ENCODE results near the gene STK32B. TPM values are rescaled to one million over a fixed set of nuclear protein-coding genes. Genes with fewer than 3 reads are reported as not detected.

Gene STK32B
- total and polyA plus RNA-seq, 9 of the 15 experiments (the other 6 are each of a cell fraction or from before 2014, with no cell fraction given) = 0.03 to 0.20 (median 0.07) TPM; not detected in 2

GRCh38 chr4:5424901-5425300 lies 373.6 kb downstream of the STK32B start:
- Histone ChIP-seq H3K4me3 (no peak overlapping the region), H3K9me1 (ENCODE audit: control insufficient read depth, insufficient read depth, low read length) (no peaks in the 10 kb centered on the region), H2AFZ (ENCODE audit: low read depth, low read length) (no peak overlapping the region), H3K27me3 (ENCODE audit: control insufficient read depth in 2 of 2, insufficient read depth in 2 of 2, low read length in 2 of 2) (no peaks in the 10 kb centered on the region), H3K4me2 (ENCODE audit: insufficient read depth, low read length) (no peak overlapping the region), H3K27ac (ENCODE audit: extremely low read depth, low read depth, low read length) (no peak overlapping the region), H3K36me3 (ENCODE audit: control insufficient read depth, insufficient read depth, low read length) (no peaks in the 10 kb centered on the region), H3K79me2 (ENCODE audit: control insufficient read depth, insufficient read depth, low read length) (no peaks in the 10 kb centered on the region), H4K20me1 (replicated peaks; ENCODE audit: control insufficient read depth, insufficient read depth, low read length) (no peaks in the 10 kb centered on the region), H3K4me1 (replicated peaks in 1 of 2; ENCODE audit: control insufficient read depth in 2 of 2, insufficient read depth in 2 of 2, low read length in 2 of 2) (no peaks in the 10 kb centered on the region), H3K9me3 (replicated peaks; ENCODE audit: control insufficient read depth, insufficient read depth, low read depth, low read length) (no peaks in the 10 kb centered on the region), H3K9ac (ENCODE audit: insufficient read depth in 1 of 2, low read depth in 2 of 2, low read length in 2 of 2) (no peak overlapping the region)
- intact Hi-C loops (cut with micrococcal nuclease) = no loop called here
- no peak for FAIRE-seq
- TF ChIP-seq TEAD2 (tag; IDR thresholded peaks at IDR 0.05) (no peak), SOX6 (IDR thresholded peaks at IDR 0.05) (no peak), ZNF444 (CRISPR knock-in tag; IDR thresholded peaks at IDR 0.05) (no peak), DMBX1 (CRISPR knock-in tag; IDR thresholded peaks at IDR 0.05; ENCODE audit: borderline replicate concordance) (no peak), LCOR (CRISPR knock-in tag; IDR thresholded peaks at IDR 0.05) (no peak), ELK3 (CRISPR knock-in tag; IDR thresholded peaks at IDR 0.05) (no peak), ZNF77 (CRISPR knock-in tag; IDR thresholded peaks at IDR 0.05) (no peak), ZBTB8A (IDR thresholded peaks at IDR 0.05; ENCODE audit: partially characterized antibody) (no peak), SNRNP70 (optimal IDR thresholded peaks at IDR 0.05; ENCODE audit: low read depth, low read length) (no peak), ZNF589 (CRISPR knock-in tag; IDR thresholded peaks at IDR 0.05; ENCODE audit: low read depth) (no peak), SMARCA4 (IDR thresholded peaks at IDR 0.05) (no peak), ZNF518B (CRISPR knock-in tag; IDR thresholded peaks at IDR 0.05) (no peak)
- TF ChIP-seq, protein P1, sequence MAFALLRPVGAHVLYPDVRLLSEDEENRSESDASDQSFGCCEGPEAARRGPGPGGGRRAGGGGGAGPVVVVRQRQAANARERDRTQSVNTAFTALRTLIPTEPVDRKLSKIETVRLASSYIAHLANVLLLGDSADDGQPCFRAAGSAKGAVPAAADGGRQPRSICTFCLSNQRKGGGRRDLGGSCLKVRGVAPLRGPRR (CRISPR knock-in tag; IDR thresholded peaks at IDR 0.05) = no peak
- TF ChIP-seq, protein P2, sequence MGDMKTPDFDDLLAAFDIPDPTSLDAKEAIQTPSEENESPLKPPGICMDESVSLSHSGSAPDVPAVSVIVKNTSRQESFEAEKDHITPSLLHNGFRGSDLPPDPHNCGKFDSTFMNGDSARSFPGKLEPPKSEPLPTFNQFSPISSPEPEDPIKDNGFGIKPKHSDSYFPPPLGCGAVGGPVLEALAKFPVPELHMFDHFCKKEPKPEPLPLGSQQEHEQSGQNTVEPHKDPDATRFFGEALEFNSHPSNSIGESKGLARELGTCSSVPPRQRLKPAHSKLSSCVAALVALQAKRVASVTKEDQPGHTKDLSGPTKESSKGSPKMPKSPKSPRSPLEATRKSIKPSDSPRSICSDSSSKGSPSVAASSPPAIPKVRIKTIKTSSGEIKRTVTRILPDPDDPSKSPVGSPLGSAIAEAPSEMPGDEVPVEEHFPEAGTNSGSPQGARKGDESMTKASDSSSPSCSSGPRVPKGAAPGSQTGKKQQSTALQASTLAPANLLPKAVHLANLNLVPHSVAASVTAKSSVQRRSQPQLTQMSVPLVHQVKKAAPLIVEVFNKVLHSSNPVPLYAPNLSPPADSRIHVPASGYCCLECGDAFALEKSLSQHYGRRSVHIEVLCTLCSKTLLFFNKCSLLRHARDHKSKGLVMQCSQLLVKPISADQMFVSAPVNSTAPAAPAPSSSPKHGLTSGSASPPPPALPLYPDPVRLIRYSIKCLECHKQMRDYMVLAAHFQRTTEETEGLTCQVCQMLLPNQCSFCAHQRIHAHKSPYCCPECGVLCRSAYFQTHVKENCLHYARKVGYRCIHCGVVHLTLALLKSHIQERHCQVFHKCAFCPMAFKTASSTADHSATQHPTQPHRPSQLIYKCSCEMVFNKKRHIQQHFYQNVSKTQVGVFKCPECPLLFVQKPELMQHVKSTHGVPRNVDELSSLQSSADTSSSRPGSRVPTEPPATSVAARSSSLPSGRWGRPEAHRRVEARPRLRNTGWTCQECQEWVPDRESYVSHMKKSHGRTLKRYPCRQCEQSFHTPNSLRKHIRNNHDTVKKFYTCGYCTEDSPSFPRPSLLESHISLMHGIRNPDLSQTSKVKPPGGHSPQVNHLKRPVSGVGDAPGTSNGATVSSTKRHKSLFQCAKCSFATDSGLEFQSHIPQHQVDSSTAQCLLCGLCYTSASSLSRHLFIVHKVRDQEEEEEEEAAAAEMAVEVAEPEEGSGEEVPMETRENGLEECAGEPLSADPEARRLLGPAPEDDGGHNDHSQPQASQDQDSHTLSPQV (IDR thresholded peaks at IDR 0.05) = no peak
- CTCF ChIA-PET (ENCODE audit: low intra/inter-chr PET ratio) = no interaction called here
- POLR2A ChIA-PET = no interaction called here
- no TSS peak for BruUV-seq (replicated peaks)
- no peak for ATAC-seq
- 2% methylated on average over 8 of the region's 8 CpGs for WGBS (ENCODE audit: insufficient coverage, low coverage, missing lambda C conversion rate)
- in situ Hi-C loops (cut with MboI) = no loop called here
- no peak for DNase-seq (ENCODE audit: extremely low read depth in 1 of 4, low spot score in 3 of 4)
